ENCODE results near the gene CDK14. TPM values are rescaled to one million over a fixed set of nuclear protein-coding genes. Genes with fewer than 3 reads are reported as not detected.

Gene CDK14
- total and polyA plus RNA-seq, 2 of the 8 experiments (the other 6 are each of a cell fraction or from before 2014, with no cell fraction given), result 5.5 to 47.3 TPM

- H3K79me1 ChIP-seq (ENCODE audit: low read depth, low read length), result peaks cover 2% of the 10 kb centered on the region
- no peak overlapping the region for H2AFZ ChIP-seq (ENCODE audit: low read length)
- peaks cover 0 to 35% of the 10 kb centered on the region in 2 experiments; a peak in 2 of 4 replicates for H3K79me2 ChIP-seq (ENCODE audit: control insufficient read depth in 1 of 2, insufficient read depth in 2 of 2, low read length in 2 of 2)
- H3K27me3 ChIP-seq (replicated peaks in 1 of 4; ENCODE audit: control insufficient read depth in 3 of 4, extremely low read depth in 1 of 4, insufficient read depth in 3 of 4, low read length in 3 of 4), result no peaks in the 10 kb centered on the region
- WGBS, 2 experiments (ENCODE audit: extremely low coverage in 1 of 2, insufficient coverage in 1 of 2, insufficient read length in 1 of 2, insufficient replicate concordance in 2 of 2, low coverage in 1 of 2, low lambda C conversion rate in 2 of 2, missing lambda C conversion rate in 1 of 2), result 93% methylated on average over 1 of the region's 1 CpG; no CpG with 5 or more reads in 1 of the 2 experiments
- FAIRE-seq (no peak), DNase-seq (ENCODE audit: low read depth in 1 of 2, low spot score in 2 of 2) (no peak)
- no peak overlapping the region for H4K5ac ChIP-seq (ENCODE audit: insufficient read length, low read depth, low read length)
- H3K4me1 ChIP-seq (replicated peaks in 1 of 4; ENCODE audit: control insufficient read depth in 3 of 4, insufficient read depth in 4 of 4, low read length in 3 of 4), result peaks cover 8 to 18% (median 13%) of the 10 kb centered on the region in 4 experiments; a peak in 6 of 7 replicates
- ChIA-PET CTCF (ENCODE audit: partially characterized antibody) (interaction anchor here (1.1 to 1.8 kb wide), 2 partner anchors 32 to 374 kb away, joined by 3 to 5 read pairs; no protein-coding TSS in a partner anchor), POLR2A (ENCODE audit: partially characterized antibody) (no interaction called here)
- no peaks in the 10 kb centered on the region for H3K9me3 ChIP-seq (ENCODE audit: insufficient read depth in 2 of 2, low read depth in 1 of 2, low read length in 1 of 2)
- H2BK120ac ChIP-seq (replicated peaks; ENCODE audit: low read depth, low read length), result no peak overlapping the region
- no peak overlapping the region for H3K4me3 ChIP-seq (ENCODE audit: extremely low read depth in 1 of 4, insufficient read depth in 2 of 4, low read depth in 3 of 4, low read length in 4 of 4)
- H2BK12ac ChIP-seq (ENCODE audit: low read depth, low read length), result no peak overlapping the region
- no peaks in the 10 kb centered on the region for H3K36me3 ChIP-seq (ENCODE audit: control insufficient read depth in 2 of 4, insufficient read depth in 4 of 4, low read length in 3 of 4)
- no peak overlapping the region; a peak in 1 of 4 replicates for H3K4me2 ChIP-seq (ENCODE audit: insufficient read depth in 1 of 2, low read depth in 2 of 2, low read length in 2 of 2)
- TF ChIP-seq E2F6 (IDR thresholded peaks at IDR 0.05) (no peak), BCL11A (IDR thresholded peaks at IDR 0.05; ENCODE audit: low read depth in 2 of 2, low read length in 2 of 2) (no peak), RBBP5 (IDR thresholded peaks at IDR 0.05; ENCODE audit: borderline replicate concordance, low read depth, low read length) (no peak), RFX5 (IDR thresholded peaks at IDR 0.05; ENCODE audit: borderline replicate concordance, low read depth, low read length) (no peak), FOSL1 (IDR thresholded peaks at IDR 0.05; ENCODE audit: insufficient read depth, low read depth, low read length) (no peak), NANOG (IDR thresholded peaks at IDR 0.05; ENCODE audit: insufficient read depth, low read depth, low read length, poor library complexity, severe bottlenecking) (no peak), PHF8 (conservative IDR thresholded peaks at IDR 0.05; ENCODE audit: low read depth, low read length) (no peak), ATF2 (IDR thresholded peaks at IDR 0.05; ENCODE audit: low read length) (no peak), JUN (IDR thresholded peaks at IDR 0.05; ENCODE audit: low read depth, low read length) (no peak), SP1 (IDR thresholded peaks at IDR 0.05; ENCODE audit: low read depth, low read length) (no peak), CEBPB (IDR thresholded peaks at IDR 0.05; ENCODE audit: low read depth, low read length) (no peak), KDM1A (IDR thresholded peaks at IDR 0.05; ENCODE audit: borderline replicate concordance, low read length) (no peak)
- no peak overlapping the region for H2AK5ac ChIP-seq (ENCODE audit: low read depth, low read length)
- H3K23ac ChIP-seq (ENCODE audit: insufficient read length), result no peak overlapping the region
- H2BK20ac ChIP-seq (ENCODE audit: low read length), result no peak overlapping the region
- no peaks in the 10 kb centered on the region for H4K20me1 ChIP-seq (replicated peaks in 1 of 2; ENCODE audit: control insufficient read depth in 1 of 2, insufficient read depth in 2 of 2, low read length in 2 of 2)
- no peak overlapping the region for H3K56ac ChIP-seq (replicated peaks; ENCODE audit: insufficient read length, low read depth, low read length)
- H3K4ac ChIP-seq (replicated peaks; ENCODE audit: insufficient read length, low read depth, low read length), result no peak overlapping the region
- H3K18ac ChIP-seq (ENCODE audit: extremely low read depth, low read length), result no peak overlapping the region
- H2BK15ac ChIP-seq (ENCODE audit: low read length), result no peak overlapping the region
- H3K14ac ChIP-seq (ENCODE audit: insufficient read length), result no peak overlapping the region
- H3K27ac ChIP-seq (ENCODE audit: low read depth, low read length), result no peak overlapping the region
- no peak overlapping the region for H4K8ac ChIP-seq (ENCODE audit: extremely low read depth, insufficient read depth, low read length)
- no peaks in the 10 kb centered on the region; the same call in 1 of the 2 replicates for H3K23me2 ChIP-seq (ENCODE audit: low read depth, low read length)
- H4K91ac ChIP-seq (replicated peaks; ENCODE audit: insufficient read length, low read length), result no peak overlapping the region
- no peak overlapping the region for H3K9ac ChIP-seq (replicated peaks in 1 of 4; ENCODE audit: extremely low read depth in 1 of 4, low read depth in 3 of 4, low read length in 3 of 4)
- no peak overlapping the region for H2BK5ac ChIP-seq (ENCODE audit: low read depth, low read length)
Measured at GRCh38 chr7:90660819-90661218, 64.7 kb downstream of the CDK14 start.
